ENCODE measurements around the gene CGB7. TPM values are rescaled to one million over a fixed set of nuclear protein-coding genes. Genes with fewer than 3 reads are reported as not detected.
A peak's percentile ranks its signal among the peaks of the same experiment; 100 is the strongest.

The CGB7 gene
- total RNA-seq (not detected), polyA plus RNA-seq (not detected)

DNA sequence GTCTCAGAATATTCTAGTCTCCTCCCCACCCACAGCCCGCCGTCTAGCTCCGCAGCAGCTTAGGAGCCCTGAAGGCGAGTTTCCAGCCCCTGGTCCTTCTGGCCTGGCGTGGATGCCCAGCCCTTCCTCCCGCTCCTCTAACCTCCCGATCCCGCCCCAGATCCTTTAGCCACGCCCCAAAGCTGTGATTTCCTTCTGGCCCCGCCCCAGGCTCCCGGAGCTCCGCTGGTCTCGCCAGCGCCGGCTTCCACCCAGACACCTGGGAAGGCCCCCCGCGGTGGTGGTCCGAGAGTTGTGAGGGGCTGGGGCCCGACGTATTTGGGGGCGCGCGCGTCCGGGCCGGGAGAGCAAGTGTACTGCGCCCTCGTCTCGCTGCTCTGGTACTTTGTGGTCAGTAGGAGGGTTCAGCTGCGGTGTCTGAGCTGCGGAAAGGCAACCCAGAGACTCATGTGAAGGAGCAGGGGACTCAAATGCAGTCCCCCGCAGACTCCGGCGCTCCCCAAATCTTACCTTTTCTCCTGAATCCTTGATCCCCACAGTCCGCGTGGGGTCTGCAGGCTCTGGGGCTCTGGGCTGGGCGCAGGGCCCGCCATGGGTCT is at the start of gene CGB7:
TSS of gene CGB7 (minus strand) at position 114 of the 599 bp plus-strand sequence. CDS start 2,374 bp downstream, outside the sequence.
- peak in 4 of 5 donors; percentile 20 to 43 (median 22) for DNase-seq
- peak within 1 kb of the TSS; percentile 79 to 93 (median 89) for H3K4me3 Mint-ChIP-seq
- H3K36me3 Mint-ChIP-seq, result no peaks in the 10 kb centered on the region
- peak within 1 kb of the TSS; percentile 49 to 57 for H3K4me3 ChIP-seq (ENCODE audit: low read length in 2 of 2)
- no peaks in the 10 kb centered on the region for H3K9me3 ChIP-seq (ENCODE audit: control insufficient read depth in 1 of 2, low read length in 2 of 2)
- POLR2A ChIA-PET (ENCODE audit: partially characterized antibody), result interaction anchor here (0.6 to 2.1 kb wide), 3 partner anchors 57 to 622 kb away, joined by 3 to 8 read pairs (median 3); partner anchors contain the start of genes GYS1, LIN7B and RUVBL2
- H3K27ac ChIP-seq (ENCODE audit: low read depth, low read length), result no peak within 1 kb of the TSS
- CTCF ChIA-PET (ENCODE audit: partially characterized antibody), result interaction anchor here (1.1 to 1.5 kb wide), 2 partner anchors 57 to 58 kb away, joined by 3 read pairs; no protein-coding TSS in a partner anchor
- peaks cover 18% of the 10 kb centered on the region for H3K27me3 ChIP-seq (ENCODE audit: insufficient read depth, low read length)
- intact Hi-C loops (cut with micrococcal nuclease), result loop anchor here (2.0 to 10.0 kb wide), 2 partner anchors 39 to 63 kb away; partner anchors contain the start of genes GYS1 and RUVBL2
- H3K27ac Mint-ChIP-seq, result peak within 1 kb of the TSS; percentile 2 to 60 (median 18)
- no peaks in the 10 kb centered on the region for H3K36me3 ChIP-seq (ENCODE audit: insufficient read depth, low read length)
- H3K27me3 Mint-ChIP-seq, result peaks cover 16 to 24% of the 10 kb centered on the region in 2 donors
- peaks cover 0 to 3% (median 0%) of the 10 kb centered on the region in 8 donors for H3K9me3 Mint-ChIP-seq
- H3K4me1 Mint-ChIP-seq, result peaks cover 7 to 27% (median 14%) of the 10 kb centered on the region in 4 donors
- H3K4me1 ChIP-seq (ENCODE audit: insufficient read depth, low read length), result peaks cover 23% of the 10 kb centered on the region

DNA sequence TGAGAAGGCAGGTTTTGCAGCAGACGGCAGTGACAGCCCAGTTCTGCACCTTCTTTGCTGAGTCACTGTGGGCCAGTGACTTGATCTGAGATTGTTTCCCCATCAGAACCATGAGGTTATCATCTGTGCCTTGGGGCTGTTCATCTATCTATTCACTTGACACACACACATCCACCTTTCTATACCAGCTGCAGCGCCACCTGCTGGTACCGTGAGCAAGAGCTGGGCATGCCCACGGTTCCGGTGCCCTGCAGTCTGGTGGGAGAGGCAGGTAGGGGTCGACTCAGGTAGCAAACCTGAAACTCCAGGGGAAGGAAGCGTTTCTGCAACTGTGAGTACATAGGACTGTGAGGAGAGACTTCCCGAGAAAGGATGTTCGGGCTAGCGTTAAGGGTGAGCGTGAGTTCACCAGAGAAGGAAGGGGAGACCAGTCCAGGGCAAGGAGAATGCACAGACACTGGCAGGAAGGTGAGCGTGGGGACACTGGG is 49.1 kb upstream of the CGB7 start:
- no peaks in the 10 kb centered on the region for H3K27me3 Mint-ChIP-seq
- peaks cover 50% of the 10 kb centered on the region for H3K36me3 ChIP-seq (ENCODE audit: insufficient read depth, low read length)
- intact Hi-C loops (cut with micrococcal nuclease), result loop anchor here (1.0 kb wide), 1 partner anchor 8 kb away; the partner anchor contains the start of gene LIN7B
- H3K9me3 Mint-ChIP-seq, result no peaks in the 10 kb centered on the region
- H3K27ac Mint-ChIP-seq, result peak overlapping the region in 3 of 7 donors; percentile 15 to 74 (median 64)
- peak overlapping the region in 1 of 8 donors; percentile 4 for H3K4me3 Mint-ChIP-seq
- no peaks in the 10 kb centered on the region for H3K4me1 ChIP-seq (ENCODE audit: insufficient read depth, low read length)
- H3K36me3 Mint-ChIP-seq, result peaks cover 35 to 48% of the 10 kb centered on the region in 2 donors
- no peak overlapping the region for H3K4me3 ChIP-seq (ENCODE audit: low read length in 2 of 2)
- DNase-seq, result peak; percentile 55 to 59 (median 57)
- no peak overlapping the region for H3K27ac ChIP-seq (ENCODE audit: low read depth, low read length)
- peaks cover 0 to 11% (median 3%) of the 10 kb centered on the region in 4 donors for H3K4me1 Mint-ChIP-seq
- no peaks in the 10 kb centered on the region for H3K27me3 ChIP-seq (ENCODE audit: insufficient read depth, low read length)
- CTCF ChIA-PET (ENCODE audit: partially characterized antibody), result interaction anchor here (0.8 to 2.5 kb wide), 14 partner anchors 9 to 114 kb away, joined by 3 to 19 read pairs (median 4); partner anchors contain the start of genes GYS1, NTF4 and RUVBL2
- no peaks in the 10 kb centered on the region for H3K9me3 ChIP-seq (ENCODE audit: control insufficient read depth in 1 of 2, low read length in 2 of 2)
- POLR2A ChIA-PET (ENCODE audit: partially characterized antibody), result no interaction called here

DNA sequence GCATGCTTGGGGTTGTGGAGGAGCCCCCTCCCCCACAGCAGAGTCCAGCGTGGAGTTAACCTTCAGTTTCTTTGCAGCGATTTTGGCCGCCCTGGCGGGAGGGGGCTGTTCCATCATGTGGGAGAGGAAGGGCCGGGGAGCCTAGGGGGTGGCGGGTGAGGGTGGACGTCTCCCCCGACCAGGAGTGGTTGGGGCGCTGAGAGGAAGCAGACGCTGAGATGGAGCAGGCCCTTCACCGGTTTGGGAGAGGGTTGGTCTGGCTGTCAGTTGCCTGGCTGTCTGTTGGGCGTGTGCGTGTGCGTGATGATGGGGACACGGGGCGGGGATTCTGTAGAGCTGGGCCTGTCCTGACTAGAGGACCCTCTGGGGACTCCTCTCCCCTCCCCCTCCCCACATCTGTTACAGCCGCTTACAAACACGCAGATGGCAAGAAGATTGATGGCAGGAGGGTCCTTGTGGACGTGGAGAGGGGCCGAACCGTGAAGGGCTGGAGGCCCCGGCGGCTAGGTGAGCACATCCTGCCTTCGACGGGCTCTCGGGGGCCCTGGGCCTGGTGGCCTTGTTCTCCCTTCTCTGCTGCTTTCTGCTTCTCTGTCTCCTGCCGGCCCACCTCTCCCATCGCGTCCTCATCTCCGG is 46.8 kb upstream of the CGB7 start:
- peaks cover 46 to 64% of the 10 kb centered on the region in 2 donors for H3K36me3 Mint-ChIP-seq
- H3K4me1 Mint-ChIP-seq, result peaks cover 0 to 7% (median 4%) of the 10 kb centered on the region in 4 donors
- intact Hi-C loops (cut with micrococcal nuclease), result no loop called here
- H3K27ac Mint-ChIP-seq, result no peak overlapping the region
- no peaks in the 10 kb centered on the region for H3K9me3 Mint-ChIP-seq
- H3K4me3 ChIP-seq (ENCODE audit: low read length in 2 of 2), result no peak overlapping the region
- H3K4me3 Mint-ChIP-seq, result no peak overlapping the region
- no peaks in the 10 kb centered on the region for H3K27me3 Mint-ChIP-seq
- peak in 1 of 5 donors; percentile 29 for DNase-seq
- no peaks in the 10 kb centered on the region for H3K9me3 ChIP-seq (ENCODE audit: control insufficient read depth in 1 of 2, low read length in 2 of 2)
- POLR2A ChIA-PET (ENCODE audit: partially characterized antibody), result no interaction called here
- H3K4me1 ChIP-seq (ENCODE audit: insufficient read depth, low read length), result no peaks in the 10 kb centered on the region
- CTCF ChIA-PET (ENCODE audit: partially characterized antibody), result interaction anchor here (1.6 to 2.5 kb wide), 5 partner anchors 9 to 309 kb away, joined by 3 to 20 read pairs (median 11); partner anchors contain the start of genes GYS1, LIN7B and RUVBL2
- no peak overlapping the region for H3K27ac ChIP-seq (ENCODE audit: low read depth, low read length)
- peaks cover 68% of the 10 kb centered on the region for H3K36me3 ChIP-seq (ENCODE audit: insufficient read depth, low read length)
- no peaks in the 10 kb centered on the region for H3K27me3 ChIP-seq (ENCODE audit: insufficient read depth, low read length)

DNA sequence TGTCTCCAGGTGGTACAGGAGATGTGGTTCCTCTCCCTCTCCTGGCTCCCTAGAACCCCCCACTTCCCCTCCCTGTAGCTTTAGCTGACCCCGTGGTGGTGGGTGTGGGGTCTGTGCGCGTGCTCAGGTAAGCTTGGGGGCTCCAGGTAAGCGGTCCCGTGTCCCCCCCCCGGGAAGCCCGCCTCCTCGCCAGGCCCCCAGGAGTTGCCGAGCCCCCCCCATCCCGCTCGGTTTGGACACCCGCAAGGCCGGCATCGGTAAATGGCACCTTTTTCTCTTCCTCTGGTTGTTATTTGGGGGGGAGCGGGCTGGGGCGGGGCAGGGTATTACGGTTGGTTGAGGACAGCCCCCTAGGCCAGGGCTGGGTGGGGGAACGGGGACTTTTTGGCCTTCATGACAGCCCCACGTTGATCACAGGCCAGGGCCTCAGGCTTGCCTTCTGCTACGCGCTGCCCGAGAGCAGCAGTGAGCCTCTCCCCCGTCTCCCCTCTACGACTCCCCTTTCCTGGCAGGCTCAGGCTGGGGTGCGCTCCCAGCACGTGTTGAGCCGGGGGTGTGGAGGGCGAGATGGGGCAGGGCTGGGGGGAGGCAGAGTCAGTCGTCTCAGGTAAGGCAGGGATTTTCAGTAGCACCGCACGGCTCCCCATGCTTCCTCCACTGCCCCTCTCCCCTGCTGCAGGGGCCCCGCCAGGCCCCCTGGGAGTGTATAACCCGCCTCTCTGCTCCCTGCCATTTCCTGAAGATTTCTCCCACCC is 46.0 kb upstream of the CGB7 start:
- H3K9me3 Mint-ChIP-seq, result no peaks in the 10 kb centered on the region
- Histone ChIP-seq H3K27me3 (ENCODE audit: insufficient read depth, low read length) (no peaks in the 10 kb centered on the region), H3K27ac (ENCODE audit: low read depth, low read length) (no peak overlapping the region), H3K4me1 (ENCODE audit: insufficient read depth, low read length) (no peaks in the 10 kb centered on the region), H3K36me3 (ENCODE audit: insufficient read depth, low read length) (peaks cover 76% of the 10 kb centered on the region), H3K9me3 (ENCODE audit: control insufficient read depth in 1 of 2, low read length in 2 of 2) (no peaks in the 10 kb centered on the region), H3K4me3 (ENCODE audit: low read length in 2 of 2) (no peak overlapping the region)
- no peak overlapping the region for H3K4me3 Mint-ChIP-seq
- peak in 1 of 5 donors; percentile 7 for DNase-seq
- peaks cover 39 to 63% of the 10 kb centered on the region in 2 donors for H3K36me3 Mint-ChIP-seq
- intact Hi-C loops (cut with micrococcal nuclease), result no loop called here
- H3K27ac Mint-ChIP-seq, result no peak overlapping the region
- CTCF ChIA-PET (ENCODE audit: partially characterized antibody), result no interaction called here
- H3K4me1 Mint-ChIP-seq, result peaks cover 0 to 7% (median 5%) of the 10 kb centered on the region in 4 donors
- H3K27me3 Mint-ChIP-seq, result no peaks in the 10 kb centered on the region
- POLR2A ChIA-PET (ENCODE audit: partially characterized antibody), result no interaction called here

DNA sequence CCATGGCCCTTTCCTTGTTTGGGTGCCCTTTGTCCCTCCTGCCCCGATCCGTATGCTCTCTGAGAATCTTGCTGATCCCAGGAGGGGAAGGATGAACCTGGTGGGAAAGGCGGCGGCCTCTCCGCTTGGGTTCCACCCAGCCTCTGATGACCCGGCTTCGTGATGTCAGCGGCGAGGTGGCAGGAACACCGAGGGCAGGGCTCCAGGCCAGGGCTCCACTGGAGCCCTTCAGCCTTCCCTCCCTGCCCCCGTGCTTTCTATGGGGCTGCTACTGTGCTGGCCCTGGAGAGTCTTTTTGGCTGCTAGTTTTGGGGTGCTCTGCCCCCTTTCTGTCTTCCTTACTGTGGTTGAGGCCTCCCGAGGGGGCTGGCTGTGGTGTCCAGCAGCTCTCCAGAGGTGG is 44.8 kb upstream of the CGB7 start:
- no peak overlapping the region for H3K27ac Mint-ChIP-seq
- POLR2A ChIA-PET (ENCODE audit: partially characterized antibody), result no interaction called here
- peaks cover 81% of the 10 kb centered on the region for H3K36me3 ChIP-seq (ENCODE audit: insufficient read depth, low read length)

DNA sequence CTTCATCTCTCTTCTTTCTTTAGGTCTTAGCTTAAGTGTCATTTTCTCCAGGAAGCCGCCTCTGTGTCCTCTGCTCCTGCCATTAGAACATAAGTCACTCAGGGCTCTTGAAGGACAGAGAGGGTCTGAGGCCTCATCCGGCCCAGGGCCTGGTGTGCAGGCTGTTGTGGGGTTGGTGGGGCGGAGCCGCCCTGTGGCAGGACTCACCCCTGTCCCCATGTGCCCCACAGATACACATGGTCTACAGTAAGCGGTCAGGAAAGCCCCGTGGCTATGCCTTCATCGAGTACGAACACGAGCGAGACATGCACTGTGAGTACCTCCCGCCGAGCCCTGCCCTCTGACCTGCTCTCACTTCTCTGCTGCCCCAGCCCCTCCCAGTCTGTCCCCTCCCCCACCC is 43.6 kb upstream of the CGB7 start:
- POLR2A ChIA-PET (ENCODE audit: partially characterized antibody), result interaction anchor here (0.9 kb wide), 1 partner anchor 19 kb away, joined by 5 read pairs; no protein-coding TSS in a partner anchor
- intact Hi-C loops (cut with micrococcal nuclease), result no loop called here
- DNase-seq, result no peak
- H3K9me3 Mint-ChIP-seq, result no peaks in the 10 kb centered on the region
- Histone ChIP-seq H3K4me1 (ENCODE audit: insufficient read depth, low read length) (no peaks in the 10 kb centered on the region), H3K27ac (ENCODE audit: low read depth, low read length) (no peak overlapping the region), H3K36me3 (ENCODE audit: insufficient read depth, low read length) (peaks cover 77% of the 10 kb centered on the region), H3K27me3 (ENCODE audit: insufficient read depth, low read length) (no peaks in the 10 kb centered on the region), H3K9me3 (ENCODE audit: control insufficient read depth in 1 of 2, low read length in 2 of 2) (no peaks in the 10 kb centered on the region), H3K4me3 (ENCODE audit: low read length in 2 of 2) (no peak overlapping the region)
- H3K4me1 Mint-ChIP-seq, result peaks cover 0 to 8% (median 7%) of the 10 kb centered on the region in 4 donors
- no peaks in the 10 kb centered on the region for H3K27me3 Mint-ChIP-seq
- H3K36me3 Mint-ChIP-seq, result peaks cover 36 to 68% of the 10 kb centered on the region in 2 donors
- H3K27ac Mint-ChIP-seq, result peak overlapping the region in 2 of 7 donors; percentile 57 to 84
- CTCF ChIA-PET (ENCODE audit: partially characterized antibody), result interaction anchor here (5.9 kb wide), 1 partner anchor 45 kb away, joined by 83 read pairs; no protein-coding TSS in a partner anchor
- H3K4me3 Mint-ChIP-seq, result no peak overlapping the region

More for the DNA sequence above, 44.8 kb upstream of the CGB7 start:
- DNase-seq, result peak in 1 of 5 donors; percentile 1
- peaks cover 3 to 15% (median 6%) of the 10 kb centered on the region in 4 donors for H3K4me1 Mint-ChIP-seq
- H3K9me3 Mint-ChIP-seq, result no peaks in the 10 kb centered on the region
- H3K4me3 Mint-ChIP-seq, result no peak overlapping the region
- intact Hi-C loops (cut with micrococcal nuclease), result no loop called here
- H3K36me3 Mint-ChIP-seq, result peaks cover 44 to 71% of the 10 kb centered on the region in 2 donors
- Histone ChIP-seq H3K9me3 (ENCODE audit: control insufficient read depth in 1 of 2, low read length in 2 of 2) (no peaks in the 10 kb centered on the region), H3K4me1 (ENCODE audit: insufficient read depth, low read length) (no peaks in the 10 kb centered on the region), H3K27ac (ENCODE audit: low read depth, low read length) (no peak overlapping the region), H3K4me3 (ENCODE audit: low read length in 2 of 2) (no peak overlapping the region), H3K27me3 (ENCODE audit: insufficient read depth, low read length) (no peaks in the 10 kb centered on the region)
- no peaks in the 10 kb centered on the region for H3K27me3 Mint-ChIP-seq
- CTCF ChIA-PET (ENCODE audit: partially characterized antibody), result no interaction called here

Data from CD4-positive, alpha-beta memory T cell (primary cell).